GM12874 (cell line): ENCODE measurements around the gene RPN2.

Experiments
- CTCF ChIP-seq: IDR thresholded peaks from 2 replicates; pipeline ENCODE4 v1.5.1; 2011; ENCODE audit warnings: low read depth, mild to moderate bottlenecking, control low read depth, low read length, moderate library complexity; ENCODE audit not compliant: insufficient read depth

The RPN2 gene

DNA sequence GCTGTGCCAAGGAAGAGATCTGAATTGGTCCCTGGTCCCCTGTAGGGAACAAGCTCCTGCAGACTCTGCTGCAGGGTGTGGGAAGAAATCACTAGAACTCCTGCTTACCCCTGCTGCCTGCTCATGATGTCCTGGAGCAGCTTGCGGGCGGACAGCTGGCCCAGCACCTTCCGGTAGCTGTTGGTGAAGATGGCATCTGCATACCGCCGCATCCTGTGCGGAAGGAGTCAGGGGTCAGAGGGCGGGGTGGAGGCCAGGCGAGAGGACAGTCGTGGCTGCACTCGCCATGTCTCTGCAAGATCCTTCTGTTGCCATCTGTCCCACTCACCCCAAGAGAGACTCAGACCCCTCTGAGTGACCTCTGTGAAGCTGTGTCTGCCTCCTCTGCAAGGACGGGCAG is 77.2 kb downstream of the RPN2 start:
- no peak for TF ChIP-seq CTCF

GRCh38 chr20:37257530-37257929 is 78.4 kb downstream of the RPN2 start:
- no peak for TF ChIP-seq CTCF

GRCh38 chr20:37257988-37258387 is 78.9 kb downstream of the RPN2 start:
- no peak for TF ChIP-seq CTCF

DNA sequence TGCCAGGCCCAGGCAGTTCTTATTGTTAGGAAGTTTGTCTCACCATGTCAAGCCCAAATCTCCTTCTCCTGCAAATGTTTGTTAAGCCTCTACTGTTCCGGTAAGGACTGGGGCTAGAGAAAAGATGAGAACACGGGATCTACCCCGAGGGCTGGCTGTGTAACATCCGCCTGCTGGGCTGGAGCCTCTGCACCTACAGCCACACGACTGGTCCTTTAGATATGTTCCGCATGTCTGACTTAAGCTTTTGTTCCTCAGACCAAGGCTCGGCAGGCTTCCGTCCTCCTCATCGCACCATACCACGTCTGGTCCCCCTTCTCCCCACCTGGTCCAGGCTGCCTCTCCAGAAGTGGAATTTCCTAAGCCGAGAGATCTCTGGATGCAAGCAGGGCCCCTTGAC is 79.9 kb downstream of the RPN2 start:
- no peak for TF ChIP-seq CTCF

DNA sequence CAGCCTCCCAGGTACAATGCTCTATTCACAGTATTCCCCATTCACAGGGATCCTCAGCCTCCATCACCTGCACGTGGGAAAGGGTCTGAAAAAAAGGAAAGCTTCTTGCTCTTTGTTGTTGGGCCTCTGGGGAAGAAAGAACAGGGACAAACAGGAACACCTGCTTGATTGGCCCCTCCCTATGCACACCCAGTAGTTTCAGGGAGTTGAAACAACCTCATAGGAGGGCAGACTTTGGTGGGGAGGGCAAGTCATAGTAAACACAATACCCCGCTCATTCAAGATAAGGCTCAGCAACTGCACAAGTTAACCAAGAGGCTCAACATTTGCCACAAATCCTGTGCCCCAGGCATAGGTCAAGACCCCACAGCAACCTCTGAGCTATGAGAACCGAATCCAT is 80.7 kb downstream of the RPN2 start:
- no peak for TF ChIP-seq CTCF

- no peak for TF ChIP-seq CTCF
Observed at GRCh38 chr20:37260923-37261322, 81.8 kb downstream of the RPN2 start.

DNA sequence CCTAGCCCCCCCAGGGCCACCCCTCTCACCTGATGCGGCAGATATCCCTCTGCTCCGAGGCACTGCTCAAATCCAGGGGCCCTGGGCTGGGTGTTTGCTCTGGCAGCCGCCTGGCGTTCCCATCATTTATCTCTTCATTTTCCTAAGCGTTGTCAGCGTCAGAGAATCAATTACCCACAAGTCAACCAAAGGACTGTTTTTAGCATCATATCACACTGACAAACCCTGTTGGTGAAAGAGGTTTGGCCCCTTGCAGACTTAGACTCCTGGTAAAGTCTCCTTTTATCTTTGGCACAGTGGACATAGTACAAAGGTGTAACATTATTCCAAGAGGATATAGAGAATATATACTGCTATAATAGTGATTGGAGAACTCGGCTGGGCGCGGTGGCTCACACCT is 82.6 kb downstream of the RPN2 start, which contains the start of gene GHRH:
Gene GHRH, minus strand, starts transcription at position 101 of the 400 bp plus-strand sequence. CDS start 4,925 bp downstream, outside the sequence.
- no peak for TF ChIP-seq CTCF

DNA sequence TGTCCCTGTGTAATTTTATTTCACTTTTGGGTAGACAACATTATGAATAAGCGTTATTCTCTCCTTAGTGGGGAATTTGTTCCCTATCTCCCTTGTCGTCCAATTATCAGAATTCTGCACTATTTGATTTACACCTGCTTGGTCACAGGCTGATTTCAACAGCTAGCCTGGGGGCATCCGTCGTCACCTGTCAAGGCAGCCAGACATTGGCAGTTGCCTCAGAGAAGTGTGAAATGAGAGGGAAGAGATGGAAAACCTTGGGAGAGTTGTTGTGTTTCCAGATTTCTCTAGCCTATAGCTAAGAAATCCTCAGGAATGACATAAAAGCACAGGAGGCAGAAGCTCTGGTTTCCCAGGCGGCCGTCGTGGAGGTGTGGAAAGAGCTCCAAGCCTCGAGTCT is 83.4 kb downstream of the RPN2 start:
- TF ChIP-seq CTCF = no peak
